ENCODE measurements around the gene RHCE.

Gene RHCE

DNA sequence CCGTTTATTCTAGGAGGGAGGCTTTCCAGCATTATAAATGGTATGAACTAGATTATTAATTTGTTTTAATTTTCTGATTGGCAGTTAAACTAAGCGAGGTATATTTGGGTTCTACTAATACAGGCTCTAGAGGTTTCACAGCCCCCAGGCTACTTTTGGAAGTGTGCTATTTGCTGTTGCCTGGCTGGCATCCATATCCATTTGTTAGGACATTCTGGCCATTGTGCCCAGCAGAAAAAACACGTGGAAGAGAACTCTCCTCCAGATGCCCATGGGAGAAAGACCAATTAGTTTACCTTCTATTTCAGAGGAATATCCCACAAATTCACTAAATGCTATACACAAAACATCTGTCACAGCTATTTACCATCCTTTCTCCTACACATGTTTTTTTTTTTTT lies 39.4 kb upstream of the RHCE start:
- no peaks in the 10 kb centered on the region for H3K9me3 ChIP-seq (ENCODE audit: insufficient read depth, low read length)
- H3K27ac ChIP-seq (ENCODE audit: low read depth, low read length), result no peak overlapping the region
- H2AFZ ChIP-seq (ENCODE audit: low read depth, low read length, severe bottlenecking), result no peak overlapping the region

DNA sequence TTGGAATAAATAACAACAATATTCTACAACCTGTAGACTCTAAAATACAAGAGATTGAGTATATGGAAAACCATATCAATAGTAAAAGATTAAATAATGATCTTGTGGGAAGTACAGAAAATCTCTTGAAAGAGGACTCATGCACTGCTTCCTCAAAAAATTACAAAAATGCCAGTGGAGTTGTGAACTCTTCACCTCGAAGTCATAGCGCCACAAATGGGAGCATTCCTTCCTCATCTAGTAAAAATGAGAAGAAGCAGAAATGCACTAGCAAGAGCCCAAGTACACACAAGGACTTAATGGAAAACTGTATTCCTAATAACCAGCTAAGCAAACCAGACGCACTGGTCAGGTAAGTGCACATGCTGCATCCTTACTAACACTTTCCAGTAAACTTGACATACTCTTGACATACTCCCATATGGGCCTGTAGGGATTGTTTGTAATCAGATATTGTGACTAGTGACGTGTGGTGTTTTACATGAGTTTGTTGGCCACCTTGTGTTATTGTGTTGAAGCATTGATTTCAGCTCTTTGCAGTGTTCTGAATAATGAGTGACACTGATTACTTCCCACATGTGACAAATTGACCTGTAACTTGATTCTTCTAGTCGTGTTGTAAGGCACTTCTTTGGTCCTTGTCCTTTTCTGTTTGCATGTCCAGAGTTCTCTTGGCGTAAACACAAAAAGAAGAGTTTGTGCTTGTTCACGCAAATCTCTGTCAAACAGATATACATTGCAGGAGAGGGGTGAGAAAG lies 38.1 kb upstream of the RHCE start:
- Histone ChIP-seq H3K4me3 (ENCODE audit: insufficient read depth, low read length, poor library complexity, severe bottlenecking) (no peak overlapping the region), H3K4me2 (ENCODE audit: low read depth, low read length, poor library complexity, severe bottlenecking) (no peak overlapping the region)

More for the DNA sequence above, 39.4 kb upstream of the RHCE start:
- Histone ChIP-seq H3K79me2 (ENCODE audit: insufficient read depth, low read length) (no peaks in the 10 kb centered on the region), H3F3A (ENCODE audit: insufficient read depth) (no peaks in the 10 kb centered on the region; the same call in 1 of the 2 replicates), H3K9ac (ENCODE audit: low read length) (no peak overlapping the region), H3K9me2 (replicated peaks; ENCODE audit: insufficient read depth, low read length) (no peaks in the 10 kb centered on the region), H4K20me1 (ENCODE audit: low read depth, low read length) (peaks cover 5% of the 10 kb centered on the region; the same call in 1 of the 2 replicates), H3K4me2 (ENCODE audit: low read depth, low read length, poor library complexity, severe bottlenecking) (no peak overlapping the region), H3K27me3 (ENCODE audit: low read length) (no peaks in the 10 kb centered on the region), H3K4me3 (ENCODE audit: insufficient read depth, low read length, poor library complexity, severe bottlenecking) (no peak overlapping the region), H3K36me3 (ENCODE audit: low read length) (peaks cover 19% of the 10 kb centered on the region; the same call in 1 of the 2 replicates)
- no peak for TF ChIP-seq CTCF (IDR thresholded peaks at IDR 0.05; ENCODE audit: insufficient read depth, low read length, poor library complexity, severe bottlenecking)
- TF ChIP-seq EZH2phosphoT487 (conservative IDR thresholded peaks at IDR 0.05; ENCODE audit: low read length), result no peak

GRCh38 chr1:25456502-25456901 lies 35.9 kb upstream of the RHCE start:
- H3K9me3 ChIP-seq (ENCODE audit: insufficient read depth, low read length), result no peaks in the 10 kb centered on the region
- no peak overlapping the region for H3K9ac ChIP-seq (ENCODE audit: low read length)
- no peaks in the 10 kb centered on the region for H3K27me3 ChIP-seq (ENCODE audit: low read length)
- H3K9me2 ChIP-seq (replicated peaks; ENCODE audit: insufficient read depth, low read length), result no peaks in the 10 kb centered on the region
- no peak overlapping the region for H3K27ac ChIP-seq (ENCODE audit: low read depth, low read length)
- no peak overlapping the region for H2AFZ ChIP-seq (ENCODE audit: low read depth, low read length, severe bottlenecking)
- no peak overlapping the region for H3K4me3 ChIP-seq (ENCODE audit: insufficient read depth, low read length, poor library complexity, severe bottlenecking)
- peaks cover 21% of the 10 kb centered on the region; the same call in 1 of the 2 replicates for H3K36me3 ChIP-seq (ENCODE audit: low read length)
- H4K20me1 ChIP-seq (ENCODE audit: low read depth, low read length), result peaks cover 5% of the 10 kb centered on the region; the same call in 1 of the 2 replicates
- no peaks in the 10 kb centered on the region; the same call in 1 of the 2 replicates for H3F3A ChIP-seq (ENCODE audit: insufficient read depth)
- no peak for TF ChIP-seq EZH2phosphoT487 (conservative IDR thresholded peaks at IDR 0.05; ENCODE audit: low read length)
- TF ChIP-seq CTCF (IDR thresholded peaks at IDR 0.05; ENCODE audit: insufficient read depth, low read length, poor library complexity, severe bottlenecking), result no peak
- H3K79me2 ChIP-seq (ENCODE audit: insufficient read depth, low read length), result no peaks in the 10 kb centered on the region
- no peak overlapping the region for H3K4me2 ChIP-seq (ENCODE audit: low read depth, low read length, poor library complexity, severe bottlenecking)

More for the DNA sequence above, 38.1 kb upstream of the RHCE start:
- H3K9me2 ChIP-seq (replicated peaks; ENCODE audit: insufficient read depth, low read length), result no peaks in the 10 kb centered on the region
- H3K9me3 ChIP-seq (ENCODE audit: insufficient read depth, low read length), result no peaks in the 10 kb centered on the region
- no peaks in the 10 kb centered on the region for H3K27me3 ChIP-seq (ENCODE audit: low read length)
- peaks cover 5% of the 10 kb centered on the region; the same call in 1 of the 2 replicates for H4K20me1 ChIP-seq (ENCODE audit: low read depth, low read length)
- TF ChIP-seq CTCF (IDR thresholded peaks at IDR 0.05; ENCODE audit: insufficient read depth, low read length, poor library complexity, severe bottlenecking) (no peak), EZH2phosphoT487 (conservative IDR thresholded peaks at IDR 0.05; ENCODE audit: low read length) (no peak)
- H3K36me3 ChIP-seq (ENCODE audit: low read length), result peaks cover 21% of the 10 kb centered on the region; the same call in 1 of the 2 replicates
- H3K9ac ChIP-seq (ENCODE audit: low read length), result no peak overlapping the region
- no peaks in the 10 kb centered on the region; the same call in 1 of the 2 replicates for H3F3A ChIP-seq (ENCODE audit: insufficient read depth)
- H3K27ac ChIP-seq (ENCODE audit: low read depth, low read length), result no peak overlapping the region
- H3K79me2 ChIP-seq (ENCODE audit: insufficient read depth, low read length), result no peaks in the 10 kb centered on the region
- no peak overlapping the region for H2AFZ ChIP-seq (ENCODE audit: low read depth, low read length, severe bottlenecking)
